H1 (cell line): ENCODE results near the gene AMOTL2. TPM values are rescaled to one million over a fixed set of nuclear protein-coding genes. Genes with fewer than 3 reads are reported as not detected.

Experiments used
- CTCF ChIA-PET: fragments of 300-600 bp; sonication (Branson Sonifier 250); formaldehyde crosslinking; loops from one replicate; lab custom pipeline; 2021; ENCODE audit not compliant: partially characterized antibody; lab: Charles Lee
- POLR2A ChIA-PET: fragments of 300-600 bp; sonication (Branson Sonifier 250); formaldehyde crosslinking; loops from one replicate; lab custom pipeline; 2021; ENCODE audit warnings: inconsistent platforms; ENCODE audit not compliant: partially characterized antibody; lab: Charles Lee
- DNase-seq, 2 experiments: peaks; one replicate each; pipeline versions ENCODE4 v3.0.0 to v3.0.0-alpha.2; 2010 to 2022; ENCODE audit warnings: low spot score in 2 of 2, low read depth in 1 of 2, mixed read lengths in 1 of 2
- FAIRE-seq: peaks from 2 replicates; lab custom pipeline; 2011; peaks lifted over from hg19 to GRCh38; lab: Jason Lieb, UNC
- H2AFZ ChIP-seq: 2 replicates; pipeline ENCODE4 v1.8.1; 2012; ENCODE audit warnings: low read length, inconsistent platforms
- H2AK5ac ChIP-seq: 2 replicates; pipeline ENCODE4 v1.6.1; 2013; ENCODE audit warnings: low read depth, low read length
- H2BK120ac ChIP-seq: replicated peaks from 2 replicates; pipeline ENCODE3; 2013; ENCODE audit warnings: low read depth, low read length, inconsistent platforms
- H2BK12ac ChIP-seq: 2 replicates; pipeline ENCODE4 v1.6.1; 2013; ENCODE audit warnings: low read depth, low read length
- H2BK15ac ChIP-seq: 2 replicates; pipeline ENCODE4 v1.6.1; 2013; ENCODE audit warnings: low read length
- H2BK20ac ChIP-seq: 2 replicates; pipeline ENCODE4 v1.6.1; 2013; ENCODE audit warnings: low read length
- H2BK5ac ChIP-seq: 2 replicates; pipeline ENCODE4 v1.6.1; 2013; ENCODE audit warnings: low read depth, low read length
- H3K14ac ChIP-seq: 2 replicates; pipeline ENCODE4 v1.6.1; 2013; ENCODE audit warnings: inconsistent platforms; ENCODE audit not compliant: insufficient read length
- H3K18ac ChIP-seq: 2 replicates; pipeline ENCODE4 v1.6.1; 2013; ENCODE audit warnings: low read length; ENCODE audit errors: extremely low read depth
- H3K23ac ChIP-seq: 2 replicates; pipeline ENCODE4 v1.6.1; 2013; ENCODE audit warnings: inconsistent platforms; ENCODE audit not compliant: insufficient read length
- H3K23me2 ChIP-seq: 2 replicates; pipeline ENCODE4 v1.6.1; 2013; ENCODE audit warnings: low read depth, low read length
- H3K27ac ChIP-seq: 2 replicates; pipeline ENCODE4 v1.6.1; 2011; ENCODE audit warnings: low read depth, low read length, inconsistent platforms
- H3K27me3 ChIP-seq, 4 experiments: replicated peaks in 1 of 4; 1 replicate in 1 of 4; 2 replicates in 3 of 4; pipeline versions ENCODE4 v1.6.1 to v1.8.1; 2011 to 2013; ENCODE audit warnings: low read length in 3 of 4, mild to moderate bottlenecking in 3 of 4, inconsistent platforms in 2 of 4, mixed read lengths in 2 of 4, moderate library complexity in 1 of 4; ENCODE audit not compliant: control insufficient read depth in 3 of 4, insufficient read depth in 3 of 4; ENCODE audit errors: extremely low read depth in 1 of 4
- H3K36me3 ChIP-seq, 4 experiments: 2 replicates each; pipeline versions ENCODE4 v1.6.1 to v1.8.1; 2011 to 2013; ENCODE audit warnings: mild to moderate bottlenecking in 4 of 4, low read length in 3 of 4, moderate library complexity in 2 of 4, control low read depth in 1 of 4, inconsistent platforms in 1 of 4; ENCODE audit not compliant: insufficient read depth in 4 of 4, control insufficient read depth in 2 of 4
- H3K4ac ChIP-seq: replicated peaks from 2 replicates; pipeline ENCODE3; 2013; ENCODE audit warnings: low read length, low read depth, mixed read lengths, inconsistent platforms; ENCODE audit not compliant: insufficient read length
- H3K4me1 ChIP-seq, 4 experiments: replicated peaks in 1 of 4; 1 replicate in 1 of 4; 2 replicates in 3 of 4; pipeline versions ENCODE4 v1.6.1 to v1.8.1; 2011 to 2013; ENCODE audit warnings: low read length in 3 of 4, inconsistent platforms in 2 of 4, mixed read lengths in 1 of 4; ENCODE audit not compliant: insufficient read depth in 4 of 4, control insufficient read depth in 3 of 4
- H3K4me2 ChIP-seq, 2 experiments: 2 replicates each; pipeline versions ENCODE4 v1.6.1 to v1.8.1; 2011 to 2013; ENCODE audit warnings: low read depth in 2 of 2, low read length in 2 of 2, control low read depth in 1 of 2, inconsistent platforms in 1 of 2, mild to moderate bottlenecking in 1 of 2; ENCODE audit not compliant: insufficient read depth in 1 of 2
- H3K4me3 ChIP-seq, 4 experiments: fragments of 200-600, 300-600 bp in 1 of 4; sonication (generic), shearing (Covaris generic), sonication (Bioruptor Twin) in 1 of 4; 2 replicates each; pipeline versions ENCODE4 v1.5.1 to v1.8.1; 2011 to 2016; ENCODE audit warnings: low read length in 4 of 4, low read depth in 3 of 4, control low read depth in 2 of 4, inconsistent platforms in 2 of 4, mild to moderate bottlenecking in 2 of 4, mixed read lengths in 1 of 4, moderate library complexity in 1 of 4; ENCODE audit not compliant: insufficient read depth in 2 of 4; ENCODE audit errors: extremely low read depth in 1 of 4
- H3K56ac ChIP-seq: replicated peaks from 2 replicates; pipeline ENCODE3; 2013; ENCODE audit warnings: low read depth, mild to moderate bottlenecking, mixed read lengths, low read length, inconsistent platforms; ENCODE audit not compliant: insufficient read length
- H3K79me1 ChIP-seq: 2 replicates; pipeline ENCODE4 v1.6.1; 2013; ENCODE audit warnings: low read depth, low read length, control low read depth
- H3K79me2 ChIP-seq, 2 experiments: 2 replicates each; pipeline versions ENCODE4 v1.6.1 to v1.8.1; 2012 to 2013; ENCODE audit warnings: low read length in 2 of 2, mild to moderate bottlenecking in 2 of 2, inconsistent platforms in 1 of 2; ENCODE audit not compliant: insufficient read depth in 2 of 2, control insufficient read depth in 1 of 2
- H3K9ac ChIP-seq, 4 experiments: replicated peaks in 1 of 4; 1 replicate in 1 of 4; 2 replicates in 3 of 4; pipeline versions ENCODE4 v1.6.1 to v1.8.1; 2011 to 2013; ENCODE audit warnings: low read depth in 3 of 4, low read length in 3 of 4, control low read depth in 2 of 4, mild to moderate bottlenecking in 2 of 4, moderate library complexity in 2 of 4, inconsistent platforms in 1 of 4; ENCODE audit errors: extremely low read depth in 1 of 4
- H3K9me3 ChIP-seq, 2 experiments: 2 replicates each; pipeline versions ENCODE4 v1.6.1 to v1.8.1; 2012 to 2013; ENCODE audit warnings: mild to moderate bottlenecking in 2 of 2, moderate library complexity in 2 of 2, control low read depth in 1 of 2, inconsistent platforms in 1 of 2, low read depth in 1 of 2, low read length in 1 of 2, mixed read lengths in 1 of 2; ENCODE audit not compliant: insufficient read depth in 2 of 2
- H4K20me1 ChIP-seq, 2 experiments: replicated peaks in 1 of 2; 2 replicates each; pipeline versions ENCODE3 to v1.8.1; 2011 to 2013; ENCODE audit warnings: inconsistent platforms in 2 of 2, low read length in 2 of 2, mild to moderate bottlenecking in 1 of 2; ENCODE audit not compliant: insufficient read depth in 2 of 2, control insufficient read depth in 1 of 2
- H4K5ac ChIP-seq: 2 replicates; pipeline ENCODE4 v1.6.1; 2013; ENCODE audit warnings: low read length, low read depth, mixed read lengths, inconsistent platforms; ENCODE audit not compliant: insufficient read length
- H4K8ac ChIP-seq: 2 replicates; pipeline ENCODE4 v1.8.0; 2013; ENCODE audit warnings: mild to moderate bottlenecking, moderate library complexity, low read length, inconsistent platforms; ENCODE audit not compliant: insufficient read depth; ENCODE audit errors: extremely low read depth
- H4K91ac ChIP-seq: replicated peaks from 2 replicates; pipeline ENCODE3; 2013; ENCODE audit warnings: low read length, mixed read lengths, inconsistent platforms; ENCODE audit not compliant: insufficient read length
- BCL11A ChIP-seq, 2 experiments: IDR thresholded peaks; one replicate each; pipeline ENCODE4 v1.6.1; 2011; ENCODE audit warnings: low read depth in 2 of 2, low read length in 2 of 2, mild to moderate bottlenecking in 2 of 2
- CHD2 ChIP-seq: IDR thresholded peaks from 2 replicates; pipeline ENCODE4 v1.6.1; 2012; ENCODE audit warnings: low read length, improper control_type of control experiment
- KDM4A ChIP-seq: IDR thresholded peaks from one replicate; pipeline ENCODE4 v1.7.1; 2012; ENCODE audit warnings: low read depth, mild to moderate bottlenecking, moderate library complexity, low read length, inconsistent platforms; ENCODE audit not compliant: severe bottlenecking
- POLR2A ChIP-seq, 2 experiments: IDR thresholded peaks; 1 replicate in 1 of 2; 2 replicates in 1 of 2; pipeline ENCODE4 v1.6.1; 2011; ENCODE audit warnings: low read depth in 2 of 2, low read length in 2 of 2, mild to moderate bottlenecking in 2 of 2; ENCODE audit errors: control extremely low read depth in 1 of 2
- TAF1 ChIP-seq: IDR thresholded peaks from 2 replicates; pipeline ENCODE4 v1.6.1; 2011; ENCODE audit warnings: mild to moderate bottlenecking, low read depth, low read length
- TBP ChIP-seq: IDR thresholded peaks from 2 replicates; pipeline ENCODE4 v1.6.1; 2011; ENCODE audit warnings: low read depth, low read length, improper control_type of control experiment
- TEAD4 ChIP-seq: IDR thresholded peaks from 2 replicates; pipeline ENCODE4 v1.6.1; 2012; ENCODE audit warnings: low read depth, low read length, inconsistent platforms, mixed read lengths
- ZNF274 ChIP-seq: IDR thresholded peaks from 2 replicates; pipeline ENCODE4 v1.7.0; 2012; ENCODE audit warnings: low read length, borderline replicate concordance; ENCODE audit errors: extremely low read depth
- WGBS, 2 experiments: shearing (Covaris generic) in 1 of 2; methylation state at CpG; one replicate each; pipeline versions ENCODE4 v1.1.6 to v1.1.7; 2013 to 2015; ENCODE audit warnings: low lambda C conversion rate in 2 of 2, mixed read lengths in 2 of 2, inconsistent platforms in 1 of 2, low coverage in 1 of 2, missing lambda C conversion rate in 1 of 2; ENCODE audit not compliant: insufficient replicate concordance in 2 of 2, insufficient coverage in 1 of 2, insufficient read length in 1 of 2; ENCODE audit errors: extremely low coverage in 1 of 2, missing lambda C conversion rate in 1 of 2; 5-methylcytosine and 5-hydroxymethylcytosine counted together
- polyA plus RNA-seq, 7 experiments: library from polyadenylated mRNA; depleted of rRNA in 3 of 7; stranded (reverse) in 5 of 7; unstranded in 2 of 7; fragments of >200 nt in 5 of 7; fragments of 200-250 nt in 2 of 7; gene quantifications; 1 replicate in 5 of 7; 2 replicates in 1 of 7; 4 replicates in 1 of 7; pipeline versions ENCODE4 v1.2.1 to v1.2.3, GENCODE V29; 2011 to 2013; ENCODE audit warnings: missing spikeins in 2 of 7, mixed read lengths in 2 of 7
- total RNA-seq: library from RNA; stranded (reverse); fragmentation: NEBNext Ultra II Directional; extraction: Animal tissue kit (Norgen Biotek cat#: 25700); gene quantifications from 2 replicates; pipeline ENCODE4 v1.2.1, GENCODE V29; 2021

Gene AMOTL2
- total and polyA plus RNA-seq, 2 of the 8 experiments (the other 6 are each of a cell fraction or from before 2014, with no cell fraction given), result 19.0 to 63.7 TPM

GRCh38 chr3:134340982-134341365 is 33.3 kb downstream of the AMOTL2 start:
- Histone ChIP-seq H3K79me1 (no peaks in the 10 kb centered on the region), H3K4me3 (no peak overlapping the region), H2AFZ (no peak overlapping the region), H3K9ac (no peak overlapping the region), H3K27me3 (no peaks in the 10 kb centered on the region; a peak in 1 of 7 replicates), H3K23ac (no peak overlapping the region), H3K23me2 (no peaks in the 10 kb centered on the region), H2BK12ac (no peak overlapping the region), H3K79me2 (no peaks in the 10 kb centered on the region), H3K56ac (no peak overlapping the region)
- no peak for FAIRE-seq
- WGBS, 2 experiments, result 100% methylated on average over 1 of the region's 1 CpG; no CpG with 5 or more reads in 1 of the 2 experiments
- TF ChIP-seq KDM4A (no peak), POLR2A (IDR thresholded peaks at IDR 0.05; ENCODE audit: control extremely low read depth in 1 of 2, low read depth in 2 of 2, low read length in 2 of 2) (no peak), ZNF274 (no peak), BCL11A (IDR thresholded peaks at IDR 0.05; ENCODE audit: low read depth in 2 of 2, low read length in 2 of 2) (no peak), CHD2 (no peak), TEAD4 (no peak), TAF1 (no peak), TBP (no peak)
- TF ChIP-seq, all 59 proteins: peak for 0
- Histone ChIP-seq H2BK20ac (no peak overlapping the region), H3K14ac (no peak overlapping the region), H3K18ac (no peak overlapping the region), H4K5ac (no peak overlapping the region), H3K36me3 (no peaks in the 10 kb centered on the region), H3K4me1 (peaks cover 0 to 5% (median 0%) of the 10 kb centered on the region in 4 experiments; a peak in 3 of 7 replicates), H3K4ac (no peak overlapping the region), H2BK15ac (no peak overlapping the region), H4K8ac (no peak overlapping the region), H4K20me1 (no peaks in the 10 kb centered on the region), H3K9me3 (no peaks in the 10 kb centered on the region), H3K4me2 (no peak overlapping the region), H2BK120ac (no peak overlapping the region), H3K27ac (no peak overlapping the region), H2AK5ac (no peak overlapping the region), H4K91ac (peak overlapping the region; percentile 29), H2BK5ac (peak overlapping the region; percentile 37; the same call in 1 of the 2 replicates)
- DNase-seq, result no peak
- ChIA-PET CTCF (interaction anchor here (0.6 to 3.7 kb wide), 7 partner anchors 9 to 133 kb away, joined by 3 to 17 read pairs (median 5); no protein-coding TSS in a partner anchor), POLR2A (interaction anchor here (1.2 to 43.9 kb wide), 3 partner anchors 11 to 27 kb away, joined by 3 to 1731 read pairs (median 4); partner anchors contain the start of gene AMOTL2)
